HepG2 (cell line): ENCODE data around the gene PIK3CD. TPM values are rescaled to one million over a fixed set of nuclear protein-coding genes. Genes with fewer than 3 reads are reported as not detected.

Source experiments
- ARID2 ChIP-seq: sonication (generic); formaldehyde crosslinking; IDR thresholded peaks from 2 replicates; pipeline ENCODE4 v1.8.1; 2022; ENCODE audit warnings: mild to moderate bottlenecking, missing genetic modification reagents, borderline replicate concordance
- CC2D1A ChIP-seq: sonication (generic); formaldehyde crosslinking; IDR thresholded peaks from 2 replicates; pipeline ENCODE4 v1.8.1; 2023; ENCODE audit warnings: mild to moderate bottlenecking, missing genetic modification reagents
- HNRNPL ChIP-seq: fragments of 200-400 bp; formaldehyde crosslinking; IDR thresholded peaks from 2 replicates; pipeline ENCODE4 v1.6.1; 2017; ENCODE audit warnings: mild to moderate bottlenecking, low read depth, low read length
- IKZF5 ChIP-seq: IDR thresholded peaks from 2 replicates; pipeline ENCODE4 v1.6.1; 2018; ENCODE audit warnings: missing genetic modification reagents, mild to moderate bottlenecking, missing compliant biosample characterization
- MZF1 ChIP-seq: sonication (generic); formaldehyde crosslinking; IDR thresholded peaks from 2 replicates; pipeline ENCODE4 v1.8.1; 2023; ENCODE audit warnings: mild to moderate bottlenecking, missing genetic modification reagents, borderline replicate concordance
- NRL ChIP-seq: sonication (generic); formaldehyde crosslinking; IDR thresholded peaks from 2 replicates; pipeline ENCODE4 v1.5.0; 2020; ENCODE audit warnings: missing genetic modification reagents, mild to moderate bottlenecking, moderate library complexity, borderline replicate concordance
- POLR2AphosphoS2 ChIP-seq: IDR thresholded peaks from 2 replicates; pipeline ENCODE4 v1.6.1; 2011; ENCODE audit warnings: low read depth, low read length, improper control_type of control experiment
- PRDM10 ChIP-seq: sonication (generic); formaldehyde crosslinking; IDR thresholded peaks from 2 replicates; pipeline ENCODE4 v1.4.0; 2020; ENCODE audit warnings: low read depth, missing genetic modification reagents
- ZBTB7A ChIP-seq: sonication (generic); formaldehyde crosslinking; IDR thresholded peaks from 2 replicates; pipeline ENCODE4 v1.8.0; 2022; ENCODE audit warnings: mild to moderate bottlenecking, missing genetic modification reagents
- ZMYM3 ChIP-seq: sonication (generic); formaldehyde crosslinking; IDR thresholded peaks from 2 replicates; pipeline ENCODE4 v1.5.1; 2020; ENCODE audit warnings: mild to moderate bottlenecking, missing genetic modification reagents
- ZNF160 ChIP-seq: sonication (generic); formaldehyde crosslinking; IDR thresholded peaks from 2 replicates; pipeline ENCODE4 v1.8.0; 2022; ENCODE audit warnings: mild to moderate bottlenecking, inconsistent platforms, missing genetic modification reagents
- ZNF281 ChIP-seq: sonication (generic); formaldehyde crosslinking; IDR thresholded peaks from 2 replicates; pipeline ENCODE4 v1.4.0; 2020; ENCODE audit warnings: missing genetic modification reagents, borderline replicate concordance
- ZNF362 ChIP-seq: sonication (generic); formaldehyde crosslinking; IDR thresholded peaks from 2 replicates; pipeline ENCODE4 v1.4.0; 2020; ENCODE audit warnings: missing genetic modification reagents, mild to moderate bottlenecking, borderline replicate concordance
- ZNF780A ChIP-seq: sonication (generic); formaldehyde crosslinking; IDR thresholded peaks from 2 replicates; pipeline ENCODE4 v1.8.0; 2022; ENCODE audit warnings: mild to moderate bottlenecking, missing genetic modification reagents, moderate library complexity
- polyA plus RNA-seq, 8 experiments: library from polyadenylated mRNA; depleted of rRNA in 3 of 8; stranded (reverse) in 7 of 8; unstranded in 1 of 8; fragments of >200 nt; fragmentation: Illumina TruSeq in 4 of 8; extraction: Trizol in 4 of 8; gene quantifications; 2 replicates each; pipeline versions ENCODE4 v1.2.1 to v1.2.3, GENCODE V29; 2011 to 2016; ENCODE audit warnings: low read depth in 4 of 8, missing spikeins in 1 of 8, mixed read lengths in 1 of 8; ENCODE audit not compliant: insufficient read depth in 1 of 8
- total RNA-seq, 5 experiments: library from RNA; depleted of rRNA; stranded (reverse); fragments of >200 nt; fragmentation: Illumina TruSeq; extraction: Trizol; gene quantifications; 2 replicates each; pipeline ENCODE4 v1.2.3, GENCODE V29; 2016; ENCODE audit warnings: low read depth in 1 of 5

PIK3CD gene
- total and polyA plus RNA-seq, 2 of the 13 experiments (the other 11 are each of a cell fraction or from before 2014, with no cell fraction given), result 7.1 to 10.0 TPM

GRCh38 chr1:9687120-9687873, 35.8 kb downstream of the PIK3CD start (continued):
- TF ChIP-seq ZNF281 (CRISPR knock-in tag) (0 out of 2 replicates have a peak, but pooled peaks have one; percentile 46), NRL (CRISPR knock-in tag) (no peak), CC2D1A (CRISPR knock-in tag) (no peak), MZF1 (CRISPR knock-in tag) (0 out of 2 replicates have a peak, but pooled peaks have one; percentile 27), ZMYM3 (CRISPR knock-in tag) (peak; percentile 14; the same call in 1 of the 2 replicates), ARID2 (CRISPR knock-in tag) (no peak), ZNF362 (CRISPR knock-in tag) (no peak), IKZF5 (no peak), ZNF160 (CRISPR knock-in tag) (no peak), ZNF780A (no peak), ZBTB7A (CRISPR knock-in tag) (peak; percentile 78; the same call in 1 of the 2 replicates), PRDM10 (no peak), HNRNPL (0 out of 2 replicates have a peak, but pooled peaks have one; percentile 11), POLR2AphosphoS2 (no peak)
